HepG2 (cell line): Measurements from ENCODE around the gene IQGAP3. TPM values are rescaled to one million over a fixed set of nuclear protein-coding genes. Genes with fewer than 3 reads are reported as not detected.

ENCODE experiments used
- ATF1 ChIP-seq: IDR thresholded peaks from 2 replicates; pipeline ENCODE4 v1.6.1; 2016; ENCODE audit warnings: mild to moderate bottlenecking, control low read depth
- CREM ChIP-seq, 2 experiments: sonication (generic) in 1 of 2; formaldehyde crosslinking in 1 of 2; IDR thresholded peaks; 2 replicates each; pipeline versions ENCODE4 v1.4.0 to v1.6.1; 2016 to 2020; ENCODE audit warnings: antibody characterized with exemption in 1 of 2, mild to moderate bottlenecking in 1 of 2, missing genetic modification reagents in 1 of 2
- EP300 ChIP-seq, 3 experiments: sonication (generic) in 1 of 3; formaldehyde crosslinking in 1 of 3; IDR thresholded peaks; 2 replicates each; pipeline versions ENCODE4 v1.5.1 to v1.6.1; 2011 to 2020; ENCODE audit warnings: low read depth in 2 of 3, low read length in 2 of 3, borderline replicate concordance in 1 of 3, improper control_type of control experiment in 1 of 3, mild to moderate bottlenecking in 1 of 3, missing genetic modification reagents in 1 of 3, moderate library complexity in 1 of 3
- HBP1 ChIP-seq: IDR thresholded peaks from 2 replicates; pipeline ENCODE4 v1.6.1; 2016; ENCODE audit warnings: low read depth, control low read depth
- HHEX ChIP-seq: IDR thresholded peaks from 2 replicates; pipeline ENCODE4 v1.6.1; 2016; ENCODE audit warnings: control low read depth
- MYPOP ChIP-seq: sonication (generic); formaldehyde crosslinking; IDR thresholded peaks from 2 replicates; pipeline ENCODE4 v1.8.1; 2023; ENCODE audit warnings: mild to moderate bottlenecking, moderate library complexity, missing genetic modification reagents
- TARDBP ChIP-seq: sonication (generic); formaldehyde crosslinking; IDR thresholded peaks from 2 replicates; pipeline ENCODE4 v1.8.0; 2022; ENCODE audit warnings: mild to moderate bottlenecking, missing genetic modification reagents
- YEATS4 ChIP-seq: sonication (generic); formaldehyde crosslinking; IDR thresholded peaks from 2 replicates; pipeline ENCODE4 v1.4.0; 2020; ENCODE audit warnings: missing genetic modification reagents, borderline replicate concordance
- ZBTB33 ChIP-seq: sonication (generic); formaldehyde crosslinking; IDR thresholded peaks from 2 replicates; pipeline ENCODE4 v1.4.0; 2020; ENCODE audit warnings: missing genetic modification reagents
- ZNF10 ChIP-seq: sonication (generic); formaldehyde crosslinking; IDR thresholded peaks from 2 replicates; pipeline ENCODE4 v1.4.0; 2020; ENCODE audit warnings: mild to moderate bottlenecking, low read depth, missing genetic modification reagents, borderline replicate concordance
- ZNF205 ChIP-seq: IDR thresholded peaks from 2 replicates; pipeline ENCODE4 v1.6.1; 2018; ENCODE audit warnings: missing biosample characterization, missing genetic modification reagents
- ZNF296 ChIP-seq: sonication (generic); formaldehyde crosslinking; conservative IDR thresholded peaks from 2 replicates; pipeline ENCODE4 v1.5.0; 2020; ENCODE audit warnings: mild to moderate bottlenecking, missing genetic modification reagents
- ZNF451 ChIP-seq: sonication (generic); formaldehyde crosslinking; IDR thresholded peaks from 2 replicates; pipeline ENCODE4 v1.5.0; 2020; ENCODE audit warnings: mild to moderate bottlenecking, missing genetic modification reagents
- ZNF574 ChIP-seq: sonication (generic); formaldehyde crosslinking; IDR thresholded peaks from 2 replicates; pipeline ENCODE4 v1.4.0; 2020; ENCODE audit warnings: missing genetic modification reagents
- polyA plus RNA-seq, 8 experiments: library from polyadenylated mRNA; depleted of rRNA in 3 of 8; stranded (reverse) in 7 of 8; unstranded in 1 of 8; fragments of >200 nt; fragmentation: Illumina TruSeq in 4 of 8; extraction: Trizol in 4 of 8; gene quantifications; 2 replicates each; pipeline versions ENCODE4 v1.2.1 to v1.2.3, GENCODE V29; 2011 to 2016; ENCODE audit warnings: low read depth in 4 of 8, missing spikeins in 1 of 8, mixed read lengths in 1 of 8; ENCODE audit not compliant: insufficient read depth in 1 of 8
- total RNA-seq, 5 experiments: library from RNA; depleted of rRNA; stranded (reverse); fragments of >200 nt; fragmentation: Illumina TruSeq; extraction: Trizol; gene quantifications; 2 replicates each; pipeline ENCODE4 v1.2.3, GENCODE V29; 2016; ENCODE audit warnings: low read depth in 1 of 5
- TF ChIP-seq, protein P1 (sequence below): sonication (generic); formaldehyde crosslinking; IDR thresholded peaks from 2 replicates; pipeline ENCODE4 v1.4.0; 2020; ENCODE audit warnings: missing genetic modification reagents; ENCODE audit errors: not compliant biosample characterization
- TF ChIP-seq, protein P2 (sequence below): sonication (generic); formaldehyde crosslinking; IDR thresholded peaks from 2 replicates; pipeline ENCODE4 v1.5.1; 2020; ENCODE audit warnings: missing genetic modification reagents, mild to moderate bottlenecking, borderline replicate concordance

Gene IQGAP3
- total and polyA plus RNA-seq, 2 of the 13 experiments (the other 11 are each of a cell fraction or from before 2014, with no cell fraction given) = 13.5 to 14.1 TPM

- TF ChIP-seq ZBTB33 (CRISPR knock-in tag) (no peak), ATF1 (CRISPR knock-in tag) (peak; percentile 83), CREM (IDR thresholded peaks at IDR 0.05) (peak; percentile 84), CREM (CRISPR knock-in tag; IDR thresholded peaks at IDR 0.05) (no peak), ZNF10 (CRISPR knock-in tag) (no peak), YEATS4 (CRISPR knock-in tag) (no peak; the same call in 1 of the 2 replicates), TARDBP (CRISPR knock-in tag) (peak; percentile 56; the same call in 1 of the 2 replicates), HHEX (CRISPR knock-in tag) (no peak), ZNF574 (CRISPR knock-in tag) (peak; percentile 97), ZNF205 (CRISPR knock-in tag) (no peak), ZNF296 (no peak), HBP1 (CRISPR knock-in tag) (peak; percentile 85), MYPOP (CRISPR knock-in tag) (peak; percentile 41; the same call in 1 of the 2 replicates), EP300 (IDR thresholded peaks at IDR 0.05; ENCODE audit: low read depth in 2 of 2, low read length in 2 of 2) (no peak), EP300 (CRISPR knock-in tag; IDR thresholded peaks at IDR 0.05; ENCODE audit: borderline replicate concordance) (no peak), ZNF451 (CRISPR knock-in tag) (0 out of 2 replicates have a peak, but pooled peaks have one; percentile 45)
- TF ChIP-seq, protein P1, sequence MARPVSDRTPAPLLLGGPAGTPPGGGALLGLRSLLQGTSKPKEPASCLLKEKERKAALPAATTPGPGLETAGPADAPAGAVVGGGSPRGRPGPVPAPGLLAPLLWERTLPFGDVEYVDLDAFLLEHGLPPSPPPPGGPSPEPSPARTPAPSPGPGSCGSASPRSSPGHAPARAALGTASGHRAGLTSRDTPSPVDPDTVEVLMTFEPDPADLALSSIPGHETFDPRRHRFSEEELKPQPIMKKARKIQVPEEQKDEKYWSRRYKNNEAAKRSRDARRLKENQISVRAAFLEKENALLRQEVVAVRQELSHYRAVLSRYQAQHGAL (CRISPR knock-in tag) = no peak
- TF ChIP-seq, protein P2, sequence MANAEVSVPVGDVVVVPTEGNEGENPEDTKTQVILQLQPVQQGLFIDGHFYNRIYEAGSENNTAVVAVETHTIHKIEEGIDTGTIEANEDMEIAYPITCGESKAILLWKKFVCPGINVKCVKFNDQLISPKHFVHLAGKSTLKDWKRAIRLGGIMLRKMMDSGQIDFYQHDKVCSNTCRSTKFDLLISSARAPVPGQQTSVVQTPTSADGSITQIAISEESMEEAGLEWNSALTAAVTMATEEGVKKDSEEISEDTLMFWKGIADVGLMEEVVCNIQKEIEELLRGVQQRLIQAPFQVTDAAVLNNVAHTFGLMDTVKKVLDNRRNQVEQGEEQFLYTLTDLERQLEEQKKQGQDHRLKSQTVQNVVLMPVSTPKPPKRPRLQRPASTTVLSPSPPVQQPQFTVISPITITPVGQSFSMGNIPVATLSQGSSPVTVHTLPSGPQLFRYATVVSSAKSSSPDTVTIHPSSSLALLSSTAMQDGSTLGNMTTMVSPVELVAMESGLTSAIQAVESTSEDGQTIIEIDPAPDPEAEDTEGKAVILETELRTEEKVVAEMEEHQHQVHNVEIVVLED (CRISPR knock-in tag) = peak; percentile 87
Measured at GRCh38 chr1:156571919-156572662, at the start of gene IQGAP3 (continued).
